Caco-2 (cell line): ENCODE measurements around the gene FRMD4B. TPM values are rescaled to one million over a fixed set of nuclear protein-coding genes. Genes with fewer than 3 reads are reported as not detected.

Experiments used
- BruUV-seq: library from RNA; stranded (reverse); fragments of 400-500 nt; replicated peaks from 2 replicates; lab custom pipeline; 2021; lab: Mats Ljungman, UMichigan
- CTCF ChIA-PET: fragments of 300-600 bp; sonication (Branson Sonifier 250); formaldehyde crosslinking; loops from one replicate; lab custom pipeline; 2022; ENCODE audit warnings: antibody characterized with exemption; lab: Charles Lee
- POLR2A ChIA-PET: fragments of 300-600 bp; sonication (Branson Sonifier 250); formaldehyde crosslinking; loops from one replicate; lab custom pipeline; 2022; ENCODE audit warnings: antibody characterized with exemption; lab: Charles Lee
- DNase-seq, 2 experiments: peaks; one replicate each; pipeline versions ENCODE4 v3.0.0 to v3.0.0-alpha.2; 2020 to 2022
- H3K27me3 ChIP-seq: replicated peaks from 2 replicates; pipeline ENCODE4 v1.6.0; 2011; ENCODE audit warnings: low read length; ENCODE audit not compliant: control insufficient read depth, insufficient read depth
- H3K36me3 ChIP-seq: 2 replicates; pipeline ENCODE4 v1.5.1; 2011; ENCODE audit warnings: low read length; ENCODE audit not compliant: control insufficient read depth, insufficient read depth
- H3K4me1 ChIP-seq: fragments of 250-450 bp; sonication (Bioruptor Pico); 2 replicates; pipeline ENCODE4 v1.5.1; 2020; ENCODE audit warnings: mild to moderate bottlenecking
- H3K4me3 ChIP-seq: 2 replicates; pipeline ENCODE4 v1.5.1; 2011; ENCODE audit warnings: low read depth, mild to moderate bottlenecking, control low read depth, low read length
- H3K9me3 ChIP-seq: fragments of 250-450 bp; sonication (Bioruptor Pico); 2 replicates; pipeline ENCODE4 v1.5.1; 2020; ENCODE audit warnings: mild to moderate bottlenecking, moderate library complexity
- H3K27ac Mint-ChIP-seq: one replicate; pipeline ENCODE4 v1.8.0; 2022; ENCODE audit warnings: mixed read lengths; ENCODE audit not compliant: unreplicated experiment
- H3K27me3 Mint-ChIP-seq: one replicate; pipeline ENCODE4 v1.8.0; 2022; ENCODE audit warnings: mixed read lengths; ENCODE audit not compliant: insufficient read depth, unreplicated experiment
- H3K36me3 Mint-ChIP-seq: one replicate; pipeline ENCODE4 v1.8.0; 2022; ENCODE audit warnings: mild to moderate bottlenecking, mixed read lengths; ENCODE audit not compliant: insufficient read depth, unreplicated experiment
- H3K4me1 Mint-ChIP-seq: one replicate; pipeline ENCODE4 v1.8.0; 2022; ENCODE audit warnings: low read depth, mixed read lengths; ENCODE audit not compliant: unreplicated experiment
- H3K4me3 Mint-ChIP-seq: one replicate; pipeline ENCODE4 v1.8.0; 2022; ENCODE audit warnings: mild to moderate bottlenecking, moderate library complexity, mixed read lengths; ENCODE audit not compliant: unreplicated experiment
- H3K9me3 Mint-ChIP-seq: one replicate; pipeline ENCODE4 v1.8.0; 2022; ENCODE audit warnings: mixed read lengths; ENCODE audit not compliant: unreplicated experiment
- CTCF ChIP-seq, 2 experiments: fragments of 200-600 bp in 1 of 2; IDR thresholded peaks; 1 replicate in 1 of 2; 2 replicates in 1 of 2; pipeline versions ENCODE4 v1.5.1 to v1.8.0; 2011 to 2022; ENCODE audit warnings: antibody characterized with exemption in 1 of 2, control low read depth in 1 of 2, inconsistent platforms in 1 of 2, low read depth in 1 of 2, low read length in 1 of 2, mild to moderate bottlenecking in 1 of 2, moderate library complexity in 1 of 2; ENCODE audit not compliant: insufficient read depth in 1 of 2, severe bottlenecking in 1 of 2, unreplicated experiment in 1 of 2
- intact Hi-C: fragments of 100-400 bp; cut with micrococcal nuclease; formaldehyde crosslinking; loops from one replicate; pipeline ENCODE4 v1.10.0; 2022; ENCODE audit not compliant: unreplicated experiment
- total RNA-seq: library from RNA; stranded (reverse); gene quantifications from 2 replicates; pipeline ENCODE4 v1.2.3, GENCODE V29; 2022

The FRMD4B gene
- total RNA-seq, 1 experiment from 2014 or later, result 47.5 TPM

- intact Hi-C loops, result loop anchor here (2.0 kb wide), 1 partner anchor 51 kb away; no protein-coding TSS in a partner anchor
- Histone ChIP-seq H3K36me3 (no peaks in the 10 kb centered on the region), H3K27me3 (no peaks in the 10 kb centered on the region), H3K9me3 (no peaks in the 10 kb centered on the region), H3K4me3 (peak overlapping the region; percentile 22), H3K4me1 (peaks cover 47% of the 10 kb centered on the region)
- TSS peak; percentile 84 for BruUV-seq
- H3K27ac Mint-ChIP-seq, result peak overlapping the region; percentile 94
- H3K4me1 Mint-ChIP-seq, result peaks cover 40% of the 10 kb centered on the region
- ChIA-PET POLR2A (no interaction called here), CTCF (no interaction called here)
- H3K9me3 Mint-ChIP-seq, result no peaks in the 10 kb centered on the region
- no peaks in the 10 kb centered on the region for H3K27me3 Mint-ChIP-seq
- H3K36me3 Mint-ChIP-seq, result peaks cover 66% of the 10 kb centered on the region
- H3K4me3 Mint-ChIP-seq, result peak overlapping the region; percentile 73
- DNase-seq, result no peak
- no peak for TF ChIP-seq CTCF (IDR thresholded peaks at IDR 0.05; ENCODE audit: insufficient read depth in 1 of 2, low read depth in 1 of 2, low read length in 1 of 2, severe bottlenecking in 1 of 2, unreplicated experiment in 1 of 2)
Measured at GRCh38 chr3:69199942-69200341, 185.9 kb downstream of the FRMD4B start.

GRCh38 chr3:69197922-69198530 is 187.9 kb downstream of the FRMD4B start:
- Mint-ChIP-seq H3K27ac (no peak overlapping the region), H3K9me3 (no peaks in the 10 kb centered on the region), H3K4me3 (no peak overlapping the region), H3K4me1 (peaks cover 24% of the 10 kb centered on the region), H3K36me3 (peaks cover 74% of the 10 kb centered on the region), H3K27me3 (no peaks in the 10 kb centered on the region)
- BruUV-seq, result no TSS peak
- no peak for TF ChIP-seq CTCF (IDR thresholded peaks at IDR 0.05; ENCODE audit: insufficient read depth in 1 of 2, low read depth in 1 of 2, low read length in 1 of 2, severe bottlenecking in 1 of 2, unreplicated experiment in 1 of 2)
- intact Hi-C loops, result no loop called here
- POLR2A ChIA-PET, result interaction anchor here (0.7 kb wide), 1 partner anchor 778 kb away, joined by 5 read pairs; no protein-coding TSS in a partner anchor
- Histone ChIP-seq H3K4me3 (no peak overlapping the region), H3K36me3 (no peaks in the 10 kb centered on the region), H3K4me1 (peaks cover 33% of the 10 kb centered on the region), H3K9me3 (no peaks in the 10 kb centered on the region), H3K27me3 (no peaks in the 10 kb centered on the region)
- DNase-seq, result no peak
- CTCF ChIA-PET, result no interaction called here

GRCh38 chr3:69197455-69197854 is 188.4 kb downstream of the FRMD4B start:
- H3K9me3 Mint-ChIP-seq, result no peaks in the 10 kb centered on the region
- H3K27me3 ChIP-seq, result no peaks in the 10 kb centered on the region
- no peaks in the 10 kb centered on the region for H3K9me3 ChIP-seq
- peak overlapping the region; percentile 77 for H3K27ac Mint-ChIP-seq
- DNase-seq, result peak in 1 of 2 experiments; percentile 12
- no peak for TF ChIP-seq CTCF (IDR thresholded peaks at IDR 0.05; ENCODE audit: insufficient read depth in 1 of 2, low read depth in 1 of 2, low read length in 1 of 2, severe bottlenecking in 1 of 2, unreplicated experiment in 1 of 2)
- H3K36me3 ChIP-seq, result no peaks in the 10 kb centered on the region
- BruUV-seq, result no TSS peak
- peaks cover 20% of the 10 kb centered on the region for H3K4me1 Mint-ChIP-seq
- intact Hi-C loops, result no loop called here
- no peak overlapping the region for H3K4me3 ChIP-seq
- H3K36me3 Mint-ChIP-seq, result peaks cover 75% of the 10 kb centered on the region
- peaks cover 29% of the 10 kb centered on the region for H3K4me1 ChIP-seq
- no peaks in the 10 kb centered on the region for H3K27me3 Mint-ChIP-seq
- ChIA-PET CTCF (no interaction called here), POLR2A (no interaction called here)
- peak overlapping the region; percentile 29 for H3K4me3 Mint-ChIP-seq
